HCT116 (cell line): Measurements from ENCODE around the gene RBM12. TPM values are rescaled to one million over a fixed set of nuclear protein-coding genes. Genes with fewer than 3 reads are reported as not detected.
A peak's percentile ranks its signal among the peaks of the same experiment; 100 is the strongest.

Experiments
- ATAC-seq: fragments of 200-7000 bp; cut with Tn5 transposase; 2 replicates; pipeline ENCODE4 v1.9.1; 2020; ENCODE audit warnings: mild to moderate bottlenecking, moderate library complexity
- BruUV-seq: library from RNA; stranded (reverse); fragments of 400-500 nt; replicated peaks from 2 replicates; lab custom pipeline; 2021; lab: Mats Ljungman, UMichigan
- CTCF ChIA-PET: fragments of 300-600 bp; sonication (Branson Sonifier 250); formaldehyde crosslinking; loops from one replicate; lab custom pipeline; 2021; ENCODE audit warnings: antibody characterized with exemption; lab: Charles Lee
- POLR2A ChIA-PET: fragments of 300-600, 350-600 bp; sonication (Branson Sonifier 250); formaldehyde crosslinking; loops from one replicate; lab custom pipeline; 2021; ENCODE audit warnings: antibody characterized with exemption; lab: Charles Lee
- RAD21 ChIA-PET, 2 experiments: fragments of 300-600 bp; sonication (Branson Sonifier 250); formaldehyde crosslinking; loops; one replicate each; lab custom pipeline; 2023; ENCODE audit warnings: low total read pairs in 2 of 2; ENCODE audit not compliant: uncharacterized antibody in 2 of 2, unreplicated experiment in 2 of 2, low non-redundant PET in 1 of 2; lab: Charles Lee
- DNase-seq: peaks from one replicate; pipeline ENCODE4 v3.0.0-alpha.2; 2010; ENCODE audit warnings: low read depth, low spot score
- H2AFZ ChIP-seq: fragments of 200-600 bp; shearing (Covaris generic), sonication (generic); 2 replicates; pipeline ENCODE4 v1.6.1; 2017; ENCODE audit warnings: low read depth, mixed run types, mixed read lengths, antibody characterized with exemption, low read length; ENCODE audit not compliant: poor library complexity, severe bottlenecking
- H3K27ac ChIP-seq: 2 replicates; pipeline ENCODE4 v1.5.1; 2012; ENCODE audit warnings: low read depth, low read length
- H3K27me3 ChIP-seq: fragments of 200-600 bp; sonication (generic); 2 replicates; pipeline ENCODE4 v1.6.1; 2016; ENCODE audit warnings: mixed run types, low read length, mixed read lengths; ENCODE audit not compliant: insufficient read depth
- H3K36me3 ChIP-seq, 2 experiments: fragments of 200-500 bp in 1 of 2; fragments of 200-600 bp in 1 of 2; sonication (Bioruptor generic) in 1 of 2; sonication (generic) in 1 of 2; 2 replicates each; pipeline versions ENCODE4 v1.5.1 to v1.6.1; 2014 to 2016; ENCODE audit warnings: low read length in 2 of 2, inconsistent platforms in 1 of 2, mixed read lengths in 1 of 2, mixed run types in 1 of 2; ENCODE audit not compliant: insufficient read depth in 2 of 2, control insufficient read depth in 1 of 2
- H3K4me1 ChIP-seq, 2 experiments: fragments of 200-600 bp in 1 of 2; sonication (generic) in 1 of 2; 2 replicates each; pipeline versions ENCODE4 v1.5.1 to v1.6.1; 2012 to 2017; ENCODE audit warnings: low read length in 2 of 2, inconsistent platforms in 1 of 2, mild to moderate bottlenecking in 1 of 2, mixed read lengths in 1 of 2, mixed run types in 1 of 2, moderate library complexity in 1 of 2; ENCODE audit not compliant: insufficient read depth in 2 of 2, control insufficient read depth in 1 of 2
- H3K4me2 ChIP-seq: fragments of 200-600 bp; sonication (generic); 2 replicates; pipeline ENCODE4 v1.6.1; 2017; ENCODE audit warnings: mixed run types, low read length, mixed read lengths
- H3K4me3 ChIP-seq, 2 experiments: fragments of 200-600 bp in 1 of 2; sonication (generic) in 1 of 2; replicated peaks in 1 of 2; 2 replicates each; pipeline ENCODE4 v1.5.1; 2011 to 2016; ENCODE audit warnings: low read length in 2 of 2, control low read depth in 1 of 2, low read depth in 1 of 2, mild to moderate bottlenecking in 1 of 2, mixed read lengths in 1 of 2, mixed run types in 1 of 2
- H3K79me2 ChIP-seq: fragments of 200-600 bp; sonication (generic); 2 replicates; pipeline ENCODE4 v1.6.1; 2017; ENCODE audit warnings: mild to moderate bottlenecking, mixed run types, low read length, moderate library complexity, mixed read lengths; ENCODE audit not compliant: insufficient read depth
- H3K9ac ChIP-seq: fragments of 200-600 bp; sonication (generic); 2 replicates; pipeline ENCODE4 v1.6.1; 2016; ENCODE audit warnings: low read length, mixed read lengths
- H3K9me2 ChIP-seq: fragments of 200-600 bp; sonication (generic), shearing (Covaris generic); 2 replicates; pipeline ENCODE4 v1.6.1; 2017; ENCODE audit warnings: mixed run types, mild to moderate bottlenecking, moderate library complexity; ENCODE audit not compliant: insufficient read depth
- H3K9me3 ChIP-seq, 2 experiments: fragments of 200-500 bp in 1 of 2; fragments of 200-600 bp in 1 of 2; sonication (Bioruptor generic) in 1 of 2; sonication (generic) in 1 of 2; 2 replicates each; pipeline ENCODE4 v1.6.1; 2014 to 2017; ENCODE audit warnings: low read length in 2 of 2, mixed read lengths in 2 of 2, inconsistent platforms in 1 of 2, low read depth in 1 of 2, mild to moderate bottlenecking in 1 of 2, mixed run types in 1 of 2, moderate library complexity in 1 of 2; ENCODE audit not compliant: control insufficient read depth in 1 of 2, insufficient read depth in 1 of 2
- H4K20me1 ChIP-seq: fragments of 200-600 bp; sonication (generic), shearing (Covaris generic); 2 replicates; pipeline ENCODE4 v1.6.1; 2017; ENCODE audit warnings: mixed run types, mild to moderate bottlenecking, moderate library complexity; ENCODE audit not compliant: insufficient read depth
- ATF3 ChIP-seq: IDR thresholded peaks from 2 replicates; pipeline ENCODE4 v1.6.1; 2012
- MAX ChIP-seq: IDR thresholded peaks from 2 replicates; pipeline ENCODE4 v1.6.1; 2012
- RAD21 ChIP-seq: IDR thresholded peaks from 2 replicates; pipeline ENCODE4 v1.6.1; 2012; ENCODE audit warnings: low read depth, mild to moderate bottlenecking
- REST ChIP-seq: IDR thresholded peaks from 2 replicates; pipeline ENCODE4 v1.6.1; 2012; ENCODE audit warnings: low read depth
- SIN3A ChIP-seq: IDR thresholded peaks from 2 replicates; pipeline ENCODE4 v1.6.1; 2012; ENCODE audit warnings: low read depth
- SP1 ChIP-seq: IDR thresholded peaks from 2 replicates; pipeline ENCODE4 v1.6.1; 2012; ENCODE audit warnings: low read depth
- TCF7L2 ChIP-seq: IDR thresholded peaks from 2 replicates; pipeline ENCODE4 v1.7.0; 2011; ENCODE audit warnings: borderline replicate concordance, inconsistent platforms; ENCODE audit not compliant: insufficient read depth, insufficient read length; ENCODE audit errors: extremely low read depth
- YY1 ChIP-seq: IDR thresholded peaks from 2 replicates; pipeline ENCODE4 v1.6.1; 2011; ENCODE audit warnings: low read length, low read depth, moderate library complexity, mild to moderate bottlenecking; ENCODE audit not compliant: insufficient replicate concordance; ENCODE audit errors: extremely low read depth
- intact Hi-C: fragments of 100-400 bp; cut with micrococcal nuclease; formaldehyde crosslinking; loops from 2 replicates; pipeline ENCODE4 v1.10.0; 2022
- total RNA-seq: library from RNA; stranded (reverse); gene quantifications from one replicate; pipeline ENCODE4 v1.2.1, GENCODE V29; 2021; ENCODE audit not compliant: unreplicated experiment

Gene RBM12
- total RNA-seq, 1 experiment from 2014 or later: 110 TPM

DNA sequence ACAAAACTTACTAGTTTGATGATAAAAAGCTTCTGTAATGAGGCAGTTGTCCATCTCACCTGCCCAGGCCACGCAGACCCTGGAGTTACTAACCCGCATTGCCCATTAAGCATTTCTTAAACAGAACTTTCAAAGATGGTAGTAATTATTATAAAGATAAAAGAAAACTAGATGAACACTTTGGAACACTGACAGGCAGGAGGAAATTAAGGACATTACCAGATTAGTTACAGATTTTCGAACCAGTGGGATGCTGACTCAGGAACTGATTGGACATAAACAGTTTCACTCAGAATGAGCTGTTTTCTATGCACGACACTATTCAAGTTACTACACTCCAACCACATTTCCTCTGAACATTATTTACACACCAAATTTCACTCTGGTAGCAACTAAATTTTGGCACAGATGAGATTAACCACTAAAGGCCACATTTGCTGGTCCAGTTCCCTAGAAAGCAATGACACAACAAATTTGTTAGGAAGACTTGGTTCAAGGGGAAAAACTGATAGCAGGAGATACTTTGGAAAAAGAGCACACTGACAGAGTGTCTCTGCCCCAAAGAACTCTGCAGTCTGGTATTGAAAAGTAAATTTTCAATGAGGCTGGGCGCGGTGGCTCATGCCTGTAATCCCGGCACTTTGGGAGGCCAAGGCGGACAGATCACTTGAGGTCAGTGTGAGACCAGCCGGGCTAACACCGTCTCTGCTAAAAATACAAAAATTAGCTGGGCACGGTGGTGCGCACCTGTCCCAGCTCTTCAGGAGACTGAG is 37.5 kb upstream of the RBM12 start:
- peaks cover 10 to 26% of the 10 kb centered on the region in 2 experiments for H3K4me1 ChIP-seq
- 0 out of 2 replicates have a peak overlapping the region, but pooled peaks have one; percentile 5 for H3K27ac ChIP-seq
- no peaks in the 10 kb centered on the region for H3K9me2 ChIP-seq
- POLR2A ChIA-PET: no interaction called here
- peaks cover 76% of the 10 kb centered on the region for H3K79me2 ChIP-seq
- ATAC-seq: no peak
- H4K20me1 ChIP-seq: peaks cover 21% of the 10 kb centered on the region; the same call in 1 of the 2 replicates
- intact Hi-C loops: no loop called here
- CTCF ChIA-PET: no interaction called here
- H2AFZ ChIP-seq: no peak overlapping the region
- no peak overlapping the region for H3K9ac ChIP-seq
- H3K4me3 ChIP-seq: no peak overlapping the region
- no TSS peak for BruUV-seq
- H3K9me3 ChIP-seq: no peaks in the 10 kb centered on the region
- RAD21 ChIA-PET: no interaction called here
- H3K4me2 ChIP-seq: no peak overlapping the region
- H3K36me3 ChIP-seq: peaks cover 36 to 44% of the 10 kb centered on the region in 2 experiments; a peak in 3 of 4 replicates
- DNase-seq: no peak
- TF ChIP-seq RAD21: no peak
- TF ChIP-seq TCF7L2: no peak
- TF ChIP-seq ATF3: no peak
- peak; percentile 42; the same call in 1 of the 2 replicates for TF ChIP-seq SIN3A
- TF ChIP-seq SP1: no peak
- no peak for TF ChIP-seq MAX
- TF ChIP-seq REST: no peak
- no peak for TF ChIP-seq YY1
- no peaks in the 10 kb centered on the region for H3K27me3 ChIP-seq
